GM18861 (cell line): ENCODE results near the gene MTHFR.
A peak's percentile ranks its signal among the peaks of the same experiment; 100 is the strongest.

Source experiments
- ATAC-seq: cut with Tn5 transposase; IDR thresholded peaks from one replicate; pipeline ENCODE4 v1.9.1; 2021; ENCODE audit not compliant: unreplicated experiment

The MTHFR gene

GRCh38 chr1:11805422-11806306 is at the start of gene MTHFR, which contains the start of gene CLCN6:
MTHFR (minus strand) TSS chr1:11805964; CDS start chr1:11803116, 2,848 bp downstream.
CLCN6 (plus strand) TSS chr1:11806191; CDS start chr1:11806263, 72 bp downstream.
- ATAC-seq = peak; percentile 70

DNA sequence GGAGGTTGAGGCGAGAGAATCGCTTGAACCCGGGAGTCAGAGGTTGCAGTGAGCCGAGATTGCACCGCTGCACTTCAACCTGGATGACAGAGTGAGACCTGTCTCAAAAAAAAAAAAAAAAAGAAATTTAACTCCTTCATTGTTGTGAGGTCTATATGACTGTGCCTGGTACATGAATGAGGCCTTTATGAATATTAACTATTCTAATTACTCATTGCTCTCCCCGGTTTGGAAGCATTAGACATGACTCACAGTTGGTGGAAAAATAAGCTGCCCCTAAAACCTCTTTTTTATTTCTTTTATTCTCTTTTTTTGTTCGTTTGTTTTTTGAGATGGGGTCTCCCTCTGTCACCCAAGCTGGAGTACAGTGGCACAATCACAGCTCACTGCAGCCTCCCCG is 49.7 kb upstream of the MTHFR start:
- ATAC-seq = no peak

DNA sequence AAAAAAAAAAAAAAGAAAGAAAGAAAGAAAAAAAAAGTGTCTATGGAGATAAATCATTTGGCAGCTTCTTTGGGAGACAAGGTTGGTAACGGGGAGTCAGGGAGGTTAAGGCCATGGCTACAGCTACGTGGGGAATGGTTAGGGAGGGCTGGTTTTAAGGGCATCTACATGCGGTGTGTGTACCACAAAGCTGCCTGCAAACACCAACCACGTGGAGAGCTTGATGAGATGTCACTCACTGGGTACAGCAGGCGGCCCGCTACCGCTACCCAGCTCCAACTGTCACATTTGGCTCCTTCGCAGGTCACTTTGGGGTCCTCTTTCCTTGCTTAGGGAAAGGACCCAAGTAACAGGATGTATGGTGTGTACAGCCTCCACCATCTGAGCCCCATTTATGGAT is 48.8 kb upstream of the MTHFR start:
- no peak for ATAC-seq

GRCh38 chr1:11851180-11851579 is 45.4 kb upstream of the MTHFR start:
- ATAC-seq = no peak

DNA sequence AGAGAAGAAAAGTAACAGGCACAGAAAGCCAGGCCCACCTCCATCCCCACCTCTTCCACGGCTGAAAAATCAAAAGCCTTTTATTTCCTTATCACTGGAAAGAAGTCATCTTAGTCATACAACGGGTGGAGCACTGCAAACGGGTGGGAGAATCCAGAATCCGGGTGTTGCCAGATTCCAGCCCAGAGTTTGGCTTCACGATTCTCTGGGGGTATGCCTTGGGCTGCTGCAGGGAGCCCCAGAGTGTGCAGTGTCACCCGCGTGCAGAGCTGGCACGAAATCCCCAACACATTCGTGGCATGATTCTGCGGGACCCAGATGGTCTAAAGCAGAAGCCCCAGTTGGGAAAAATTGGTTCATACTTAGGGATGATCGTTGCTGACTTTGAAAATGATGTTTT is 44.4 kb upstream of the MTHFR start:
- ATAC-seq = no peak

- no peak for ATAC-seq
Measured at GRCh38 chr1:11848373-11848700, 42.6 kb upstream of the MTHFR start.

DNA sequence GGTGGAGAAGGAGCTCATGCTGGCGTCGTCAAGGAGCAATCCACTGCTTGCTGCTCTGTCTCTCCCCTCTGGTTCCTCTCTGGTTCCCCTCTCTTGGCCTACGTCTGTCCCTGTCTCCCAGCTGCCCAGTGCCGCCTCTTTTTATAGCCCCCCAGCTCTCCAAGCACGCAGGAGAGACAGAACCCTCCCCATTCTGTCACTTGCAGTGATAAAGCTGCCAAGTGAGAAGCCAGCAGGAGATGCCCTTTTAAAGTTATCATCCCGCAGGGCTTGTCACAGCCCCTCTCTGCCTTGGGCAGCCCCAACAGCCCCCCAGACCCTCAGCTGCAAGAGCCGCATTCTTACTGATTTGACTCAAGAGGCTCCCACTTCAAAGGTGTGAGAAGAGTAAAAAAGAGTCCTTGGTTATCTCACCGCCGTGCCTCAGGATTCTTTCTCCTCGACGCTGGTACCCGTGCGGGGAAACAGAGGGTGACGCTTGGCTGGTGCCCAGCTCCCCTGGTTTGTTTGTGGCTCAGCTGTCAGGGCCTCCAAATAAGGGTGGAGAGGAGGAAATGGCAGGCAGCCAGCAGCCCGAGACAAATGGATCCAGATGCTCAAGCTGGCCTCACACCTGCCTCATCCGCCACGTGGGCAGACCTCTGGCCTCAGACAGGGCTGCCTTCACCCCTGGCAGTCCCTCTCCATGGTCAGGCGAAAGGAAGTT is 42.1 kb upstream of the MTHFR start, which contains the start of gene NPPA:
TSS of gene NPPA (minus strand) at position 117 of the 706 bp plus-strand sequence. CDS start at position 18, 99 bp downstream.
- ATAC-seq = no peak

DNA sequence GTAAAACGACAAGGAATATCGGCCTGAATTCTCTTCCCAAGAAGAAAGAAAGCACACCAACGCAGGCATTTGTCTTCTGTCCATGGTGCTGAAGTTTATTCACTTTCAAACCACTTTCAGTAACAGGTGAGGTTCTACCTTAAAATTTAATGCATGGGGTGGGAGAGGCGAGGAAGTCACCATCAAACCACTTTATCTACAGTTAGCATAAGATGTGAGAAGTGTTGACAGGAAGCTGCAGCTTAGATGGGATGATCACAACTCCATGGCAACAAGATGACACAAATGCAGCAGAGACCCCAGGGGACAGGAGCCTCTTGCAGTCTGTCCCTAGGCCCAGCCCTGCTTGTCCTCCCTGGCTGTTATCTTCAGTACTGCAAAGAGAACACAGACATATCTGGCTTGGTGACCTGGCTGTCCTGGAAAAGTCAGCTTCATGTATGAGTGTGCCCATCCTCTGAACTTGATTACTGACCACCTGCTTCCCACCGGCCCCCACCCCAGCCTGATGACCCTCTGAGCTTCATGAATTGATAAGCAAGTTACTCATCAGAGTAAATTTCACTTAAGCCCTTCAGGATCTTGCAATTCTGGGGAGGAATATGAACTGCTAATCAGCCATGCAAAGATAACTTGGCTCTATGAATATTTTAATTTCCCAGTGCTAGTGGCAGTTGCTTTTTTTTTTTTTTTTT is 40.0 kb upstream of the MTHFR start:
- ATAC-seq = no peak

- ATAC-seq = no peak
Measured at GRCh38 chr1:11842154-11843041, 36.6 kb upstream of the MTHFR start.

GRCh38 chr1:11841245-11842153 is 35.7 kb upstream of the MTHFR start:
- ATAC-seq = no peak

- no peak for ATAC-seq
Measured at GRCh38 chr1:11839727-11840705, 34.3 kb upstream of the MTHFR start.

DNA sequence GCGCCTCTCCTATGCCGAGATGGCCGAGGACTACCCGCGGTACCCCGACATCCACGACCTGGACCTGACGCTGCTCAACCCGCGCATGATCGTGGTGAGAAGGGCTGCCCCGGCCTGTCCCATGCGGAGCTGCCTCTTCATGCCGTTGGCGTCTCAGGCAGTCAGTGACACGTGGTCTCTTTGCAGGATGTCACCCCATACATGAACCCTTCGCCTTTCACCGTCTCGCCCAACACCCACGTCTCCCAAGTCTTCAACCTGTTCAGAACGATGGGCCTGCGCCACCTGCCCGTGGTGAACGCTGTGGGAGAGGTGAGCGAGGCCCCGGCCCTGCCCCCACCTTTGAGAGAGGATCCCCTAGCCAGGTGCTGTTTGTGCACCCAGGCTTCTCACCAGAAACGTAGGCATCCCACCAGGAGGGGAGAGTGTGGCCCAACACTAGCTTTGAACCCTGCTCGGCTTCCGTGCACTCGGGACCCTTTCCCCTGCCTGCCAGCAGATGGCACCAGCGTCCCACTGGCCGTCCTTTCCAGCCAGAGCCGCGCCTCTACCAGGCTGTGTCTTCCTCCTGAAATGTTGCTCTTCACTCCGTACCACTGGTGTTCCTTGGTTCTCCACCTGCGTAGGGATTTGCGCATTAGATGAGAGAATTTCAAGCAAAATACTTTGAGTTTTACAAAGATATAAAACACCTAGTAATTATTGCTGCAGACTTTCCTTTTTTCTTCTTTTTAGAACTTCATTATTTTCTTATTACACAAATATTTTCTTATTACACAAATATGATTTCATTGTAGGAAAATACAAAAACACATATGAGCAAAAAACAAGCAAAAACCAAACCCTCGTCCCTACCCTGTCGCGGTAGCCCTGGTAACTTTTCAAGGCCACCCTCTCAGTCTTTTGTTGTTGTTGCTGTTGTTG is 32.8 kb upstream of the MTHFR start:
- ATAC-seq = no peak

DNA sequence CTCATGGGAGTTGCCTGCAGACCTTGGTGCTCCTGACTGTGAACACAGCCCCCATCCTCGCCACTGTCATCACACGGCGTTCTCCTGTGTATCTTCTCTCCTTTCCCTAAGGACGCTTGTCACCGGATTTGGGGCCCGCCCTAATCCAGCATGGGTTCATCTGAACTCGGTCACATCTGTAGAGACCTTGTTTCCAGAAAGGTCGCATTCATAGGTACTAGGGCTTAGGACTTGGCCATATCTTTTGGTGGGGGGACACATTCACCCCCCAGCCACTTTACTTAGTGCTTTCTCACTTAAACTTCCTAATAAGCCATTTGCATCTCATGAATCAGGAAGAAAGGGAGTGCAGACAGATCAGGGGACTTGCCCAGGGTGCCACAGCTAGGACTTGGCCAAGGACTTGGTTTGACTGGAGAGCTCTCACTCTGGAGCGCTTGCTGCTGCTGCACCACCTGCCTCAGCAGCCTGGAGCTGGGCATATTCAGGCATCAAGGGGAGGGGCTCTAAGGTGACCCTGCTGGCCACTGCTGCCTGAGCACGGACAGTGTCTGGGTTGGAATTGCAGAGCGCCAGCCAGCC is 32.1 kb upstream of the MTHFR start:
- no peak for ATAC-seq

- ATAC-seq = no peak
Measured at GRCh38 chr1:11836955-11837766, 31.4 kb upstream of the MTHFR start.

DNA sequence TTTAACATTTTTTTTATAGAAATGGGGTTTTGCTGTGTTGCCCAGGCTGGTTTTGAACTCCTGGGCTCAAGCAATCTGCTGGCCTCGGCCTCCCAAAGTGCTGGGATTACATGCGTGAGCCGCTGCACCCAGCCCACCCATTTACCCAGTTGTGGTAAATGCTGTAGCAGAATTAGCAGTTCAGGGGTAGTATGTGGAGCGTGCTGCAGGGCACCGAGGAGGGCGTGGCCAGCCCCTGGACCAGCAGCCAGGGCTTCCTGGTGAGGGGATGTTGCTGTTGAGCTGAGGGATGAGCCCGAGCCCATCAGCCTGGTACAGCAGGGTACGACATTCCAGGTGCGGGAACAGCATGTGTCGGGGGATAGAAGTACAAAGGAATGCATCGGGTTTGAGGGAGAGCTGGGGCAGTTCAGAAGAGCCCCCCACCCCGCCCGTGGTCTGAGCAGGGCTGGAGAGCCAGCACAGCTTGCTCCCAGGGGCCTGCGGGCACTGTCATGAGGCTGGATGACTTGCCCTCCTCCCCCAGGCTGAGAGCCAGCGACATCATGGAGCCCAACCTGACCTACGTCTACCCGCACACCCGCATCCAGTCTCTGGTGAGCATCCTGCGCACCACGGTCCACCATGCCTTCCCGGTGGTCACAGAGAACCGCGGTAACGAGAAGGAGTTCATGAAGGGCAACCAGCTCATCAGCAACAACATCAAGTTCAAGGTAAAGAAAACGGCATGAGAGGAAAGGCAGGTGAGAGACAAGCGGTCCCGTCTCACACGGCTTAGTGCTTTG is 29.9 kb upstream of the MTHFR start:
- no peak for ATAC-seq
